Glomerular visceral epithelial cell (primary cell): Measurements from ENCODE around the gene PALLD.
A peak's percentile ranks its signal among the peaks of the same experiment; 100 is the strongest.

ENCODE experiments used
- DNase-seq: peaks from one replicate; pipeline ENCODE4 v3.0.0-alpha.2; 2016; ENCODE audit errors: extremely low spot score

The PALLD gene

DNA sequence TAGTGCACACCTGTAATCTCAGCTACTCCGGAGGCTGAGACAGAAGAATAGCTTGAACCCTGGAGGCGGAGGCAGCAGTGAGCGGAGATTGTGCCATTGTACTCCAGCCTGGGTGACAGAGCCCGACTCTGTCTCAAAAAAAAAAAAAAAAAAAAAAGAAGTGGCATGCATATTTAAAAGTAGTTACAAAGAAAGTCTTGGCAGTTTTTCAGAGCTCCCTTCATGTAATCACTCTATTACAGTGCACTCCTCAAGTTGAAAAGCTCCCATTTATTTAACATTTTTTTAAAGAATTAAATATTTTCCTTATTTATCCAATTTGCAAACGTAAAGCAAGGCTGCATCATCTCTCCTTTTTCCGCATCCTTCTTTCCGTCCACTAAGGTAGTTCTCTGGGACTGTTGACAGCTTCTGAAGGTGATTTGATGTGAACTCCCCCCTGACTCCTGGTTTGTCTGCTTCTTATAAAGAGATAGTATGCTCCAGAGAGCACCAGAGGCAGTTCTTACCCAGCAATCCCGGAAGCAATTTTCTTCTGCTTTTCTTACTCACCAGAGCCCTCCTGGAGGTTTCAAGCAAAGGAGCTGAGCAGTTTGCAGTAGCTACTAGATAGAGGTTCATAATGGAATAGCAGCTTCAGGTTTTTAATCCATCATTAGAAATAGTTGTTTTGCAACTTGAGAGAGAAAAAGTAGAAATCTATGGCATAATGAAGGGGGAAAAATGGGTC, 151.0 kb downstream of the PALLD start:
- DNase-seq = peak; percentile 81

DNA sequence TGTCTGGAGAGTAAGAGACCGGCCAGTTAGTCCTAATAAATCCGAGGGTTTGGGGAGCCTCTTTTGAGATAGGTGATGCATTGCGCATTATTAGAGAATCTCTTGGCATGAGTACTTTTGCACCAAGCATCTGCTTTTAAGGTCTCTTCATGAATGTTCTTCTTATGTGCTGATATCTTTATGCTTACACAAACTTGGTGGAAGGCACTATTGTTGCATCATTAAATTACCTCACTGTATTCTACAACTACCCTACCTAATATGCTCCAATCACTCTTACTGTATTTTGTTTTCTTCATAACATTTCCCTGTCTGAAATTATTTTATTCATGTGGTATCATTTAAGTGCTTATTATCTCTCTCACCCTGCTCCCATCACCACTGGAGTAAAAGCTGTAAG, 151.6 kb downstream of the PALLD start:
- no peak for DNase-seq

GRCh38 chr4:168648929-168649328, 152.1 kb downstream of the PALLD start:
- DNase-seq = peak; percentile 88

GRCh38 chr4:168651374-168651773, 154.5 kb downstream of the PALLD start:
- peak; percentile 81 for DNase-seq

DNA sequence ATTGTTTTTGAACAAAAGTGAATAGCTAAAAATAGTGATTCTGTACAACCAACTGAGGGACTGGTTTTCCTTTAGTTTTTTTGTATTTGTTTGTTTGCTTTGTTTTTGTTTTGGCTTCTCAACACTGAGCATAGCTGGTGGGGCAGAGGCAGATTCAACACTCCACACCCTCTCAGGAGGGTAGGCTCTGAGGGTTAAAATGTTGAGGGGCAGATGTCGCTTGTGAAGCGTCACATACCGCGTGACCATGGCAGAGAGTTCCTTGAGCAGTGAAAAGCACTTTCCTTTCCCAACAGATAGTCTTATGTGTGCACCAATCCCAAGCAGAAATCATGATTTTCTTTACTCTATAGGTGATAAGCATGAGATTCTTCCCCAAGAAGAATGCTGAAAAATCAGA, 155.0 kb downstream of the PALLD start:
- DNase-seq = no peak

GRCh38 chr4:168652755-168653154, 155.9 kb downstream of the PALLD start:
- no peak for DNase-seq

GRCh38 chr4:168654104-168654847, 157.4 kb downstream of the PALLD start:
- DNase-seq = no peak

- DNase-seq = no peak
These were observed 158.0 kb downstream of the PALLD start for GRCh38 chr4:168654848-168655174.

DNA sequence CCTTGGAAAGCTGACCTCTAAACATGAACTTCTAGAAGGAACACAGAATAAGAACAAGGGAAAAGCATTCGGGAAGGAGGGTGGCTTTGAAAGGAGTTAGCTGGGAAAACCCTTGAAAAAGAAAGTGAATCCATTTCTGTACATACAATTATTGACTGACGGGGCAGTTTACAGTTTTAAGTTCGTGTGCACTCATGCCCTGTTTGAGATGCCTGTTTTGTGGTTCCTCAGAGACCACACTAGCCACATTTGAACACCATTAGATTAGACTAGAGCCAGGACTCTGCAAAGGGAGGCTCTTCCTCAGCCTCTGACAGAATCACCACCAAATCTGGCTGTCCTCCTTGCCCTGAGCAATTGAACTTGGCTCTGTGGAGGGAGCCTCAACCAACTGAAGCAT, 158.3 kb downstream of the PALLD start:
- no peak for DNase-seq

- DNase-seq = peak; percentile 59
These were observed 159.3 kb downstream of the PALLD start for GRCh38 chr4:168656055-168656660.

- DNase-seq = no peak
These were observed 160.2 kb downstream of the PALLD start for GRCh38 chr4:168656946-168657473.

GRCh38 chr4:168658751-168659150, 161.9 kb downstream of the PALLD start:
- DNase-seq = no peak

- DNase-seq = no peak
These were observed 163.1 kb downstream of the PALLD start for GRCh38 chr4:168659741-168660465.

GRCh38 chr4:168662297-168662984, 165.6 kb downstream of the PALLD start:
- no peak for DNase-seq

- DNase-seq = no peak
These were observed 167.5 kb downstream of the PALLD start for GRCh38 chr4:168664242-168664891.

- peak; percentile 85 for DNase-seq
These were observed 169.7 kb downstream of the PALLD start for GRCh38 chr4:168666531-168666930.

GRCh38 chr4:168667376-168667775, 170.5 kb downstream of the PALLD start:
- no peak for DNase-seq

DNA sequence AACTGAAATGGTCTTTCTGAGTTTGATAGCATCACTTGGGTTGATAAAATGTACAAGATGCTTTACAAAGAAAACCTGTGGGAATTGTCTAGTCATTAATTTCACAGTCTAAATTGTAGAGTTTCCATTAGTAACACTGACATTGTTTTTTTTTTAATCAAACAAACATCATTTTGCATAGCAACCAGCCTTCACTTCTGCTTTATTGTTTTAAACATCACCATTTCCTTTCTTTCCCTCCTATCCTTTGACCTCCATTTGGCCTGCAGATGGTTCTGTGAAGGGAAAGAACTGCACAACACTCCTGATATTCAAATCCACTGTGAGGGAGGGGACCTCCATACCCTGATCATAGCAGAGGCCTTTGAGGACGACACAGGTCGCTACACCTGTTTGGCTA, 171.1 kb downstream of the PALLD start:
- DNase-seq = no peak

- DNase-seq = no peak
These were observed 176.6 kb downstream of the PALLD start for GRCh38 chr4:168673476-168673875.

GRCh38 chr4:168674077-168674747, 177.4 kb downstream of the PALLD start:
- DNase-seq = no peak
